ENCODE data around the gene HSPG2. TPM values are rescaled to one million over a fixed set of nuclear protein-coding genes. Genes with fewer than 3 reads are reported as not detected.

Gene HSPG2
- total and polyA plus RNA-seq, 4 experiments from 2014 or later = 1.2 TPM; not detected in 2

GRCh38 chr1:21966247-21967000 lies 29.3 kb upstream of the HSPG2 start:
- ChIA-PET POLR2A (ENCODE audit: partially characterized antibody) (no interaction called here), CTCF (ENCODE audit: partially characterized antibody) (interaction anchor here (1.6 kb wide), 1 partner anchor 456 kb away, joined by 4 read pairs; no protein-coding TSS in a partner anchor)
- Mint-ChIP-seq H3K4me3 (no peak overlapping the region), H3K9me3 (no peaks in the 10 kb centered on the region), H3K27me3 (peaks cover 0 to 2% of the 10 kb centered on the region in 2 donors), H3K36me3 (no peaks in the 10 kb centered on the region), H3K27ac (no peak overlapping the region), H3K4me1 (peaks cover 5 to 6% (median 6%) of the 10 kb centered on the region in 4 donors)
- Histone ChIP-seq H3K4me3 (ENCODE audit: low read length in 2 of 2) (no peak overlapping the region), H3K27ac (ENCODE audit: low read depth, low read length) (no peak overlapping the region), H3K36me3 (ENCODE audit: insufficient read depth, low read length) (no peaks in the 10 kb centered on the region), H3K27me3 (ENCODE audit: insufficient read depth, low read length) (no peaks in the 10 kb centered on the region), H3K9me3 (ENCODE audit: control insufficient read depth in 1 of 2, low read length in 2 of 2) (no peaks in the 10 kb centered on the region), H3K4me1 (ENCODE audit: insufficient read depth, low read length) (peaks cover 3% of the 10 kb centered on the region)
- no peak for DNase-seq
- intact Hi-C loops (cut with micrococcal nuclease) = no loop called here

- Mint-ChIP-seq H3K4me1 (peaks cover 6 to 12% (median 6%) of the 10 kb centered on the region in 4 donors), H3K36me3 (no peaks in the 10 kb centered on the region), H3K9me3 (no peaks in the 10 kb centered on the region), H3K4me3 (peak overlapping the region in 1 of 8 donors; percentile 1), H3K27ac (peak overlapping the region; percentile 4 to 90 (median 63)), H3K27me3 (peaks cover 0 to 2% of the 10 kb centered on the region in 2 donors)
- intact Hi-C loops (cut with micrococcal nuclease) = loop anchor here (1.0 to 5.0 kb wide), 4 partner anchors 61 to 454 kb away; partner anchors contain the start of gene ALPL
- Histone ChIP-seq H3K27me3 (ENCODE audit: insufficient read depth, low read length) (no peaks in the 10 kb centered on the region), H3K4me1 (ENCODE audit: insufficient read depth, low read length) (peaks cover 3% of the 10 kb centered on the region), H3K27ac (ENCODE audit: low read depth, low read length) (no peak overlapping the region), H3K36me3 (ENCODE audit: insufficient read depth, low read length) (no peaks in the 10 kb centered on the region), H3K9me3 (ENCODE audit: control insufficient read depth in 1 of 2, low read length in 2 of 2) (no peaks in the 10 kb centered on the region), H3K4me3 (ENCODE audit: low read length in 2 of 2) (no peak overlapping the region)
- peak; percentile 70 to 82 (median 77) for DNase-seq
- ChIA-PET POLR2A (ENCODE audit: partially characterized antibody) (interaction anchor here (1.0 kb wide), 1 partner anchor 89 kb away, joined by 3 read pairs; the partner anchor contains the start of gene CDC42), CTCF (ENCODE audit: partially characterized antibody) (interaction anchor here (0.6 to 1.8 kb wide), 8 partner anchors 12 to 596 kb away, joined by 3 to 7 read pairs (median 4); no protein-coding TSS in a partner anchor)
Measured at GRCh38 chr1:21963477-21964217, 26.5 kb upstream of the HSPG2 start.

GRCh38 chr1:21961799-21962198 lies 24.7 kb upstream of the HSPG2 start:
- Histone ChIP-seq H3K27ac (ENCODE audit: low read depth, low read length) (no peak overlapping the region), H3K9me3 (ENCODE audit: control insufficient read depth in 1 of 2, low read length in 2 of 2) (no peaks in the 10 kb centered on the region), H3K4me3 (ENCODE audit: low read length in 2 of 2) (no peak overlapping the region), H3K36me3 (ENCODE audit: insufficient read depth, low read length) (no peaks in the 10 kb centered on the region), H3K27me3 (ENCODE audit: insufficient read depth, low read length) (no peaks in the 10 kb centered on the region), H3K4me1 (ENCODE audit: insufficient read depth, low read length) (peaks cover 19% of the 10 kb centered on the region)
- Mint-ChIP-seq H3K27me3 (peaks cover 1 to 2% of the 10 kb centered on the region in 2 donors), H3K4me3 (no peak overlapping the region), H3K27ac (peak overlapping the region in 1 of 7 donors; percentile 10), H3K4me1 (peaks cover 21 to 30% (median 23%) of the 10 kb centered on the region in 4 donors), H3K36me3 (no peaks in the 10 kb centered on the region), H3K9me3 (no peaks in the 10 kb centered on the region)
- POLR2A ChIA-PET (ENCODE audit: partially characterized antibody) = no interaction called here
- CTCF ChIA-PET (ENCODE audit: partially characterized antibody) = no interaction called here
- intact Hi-C loops (cut with micrococcal nuclease) = loop anchor here (5.0 kb wide), 1 partner anchor 259 kb away; no protein-coding TSS in a partner anchor
- DNase-seq = no peak

DNA sequence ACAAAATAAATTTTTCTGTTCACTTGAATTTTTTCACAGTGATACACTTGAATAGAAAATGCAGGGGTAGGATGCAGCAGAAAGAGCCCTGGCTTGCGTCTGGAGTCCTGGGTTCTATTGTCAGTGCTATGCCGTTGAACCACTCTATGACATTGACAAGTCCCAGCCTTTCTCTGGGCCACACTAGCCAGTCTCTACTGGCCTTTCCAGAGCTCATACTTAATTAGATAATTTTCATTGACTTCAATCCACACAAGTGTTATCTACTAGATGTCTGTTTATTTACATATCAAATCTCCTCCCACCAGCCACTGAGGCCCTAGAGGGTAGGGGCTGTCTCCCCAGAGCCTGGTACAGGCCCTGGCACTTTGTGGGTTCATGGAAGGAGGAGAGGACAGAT lies 24.2 kb upstream of the HSPG2 start:
- Histone ChIP-seq H3K27me3 (ENCODE audit: insufficient read depth, low read length) (no peaks in the 10 kb centered on the region), H3K36me3 (ENCODE audit: insufficient read depth, low read length) (no peaks in the 10 kb centered on the region), H3K4me3 (ENCODE audit: low read length in 2 of 2) (no peak overlapping the region), H3K27ac (ENCODE audit: low read depth, low read length) (no peak overlapping the region), H3K4me1 (ENCODE audit: insufficient read depth, low read length) (peaks cover 24% of the 10 kb centered on the region), H3K9me3 (ENCODE audit: control insufficient read depth in 1 of 2, low read length in 2 of 2) (no peaks in the 10 kb centered on the region)
- H3K27me3 Mint-ChIP-seq = peaks cover 0 to 1% of the 10 kb centered on the region in 2 donors
- CTCF ChIA-PET (ENCODE audit: partially characterized antibody) = no interaction called here
- H3K9me3 Mint-ChIP-seq = no peaks in the 10 kb centered on the region
- POLR2A ChIA-PET (ENCODE audit: partially characterized antibody) = no interaction called here
- no peak for DNase-seq
- intact Hi-C loops (cut with micrococcal nuclease) = loop anchor here (5.0 kb wide), 1 partner anchor 259 kb away; no protein-coding TSS in a partner anchor
- H3K4me1 Mint-ChIP-seq = peaks cover 23 to 35% (median 26%) of the 10 kb centered on the region in 4 donors
- H3K4me3 Mint-ChIP-seq = no peak overlapping the region
- H3K27ac Mint-ChIP-seq = peak overlapping the region in 1 of 7 donors; percentile 29
- H3K36me3 Mint-ChIP-seq = no peaks in the 10 kb centered on the region

DNA sequence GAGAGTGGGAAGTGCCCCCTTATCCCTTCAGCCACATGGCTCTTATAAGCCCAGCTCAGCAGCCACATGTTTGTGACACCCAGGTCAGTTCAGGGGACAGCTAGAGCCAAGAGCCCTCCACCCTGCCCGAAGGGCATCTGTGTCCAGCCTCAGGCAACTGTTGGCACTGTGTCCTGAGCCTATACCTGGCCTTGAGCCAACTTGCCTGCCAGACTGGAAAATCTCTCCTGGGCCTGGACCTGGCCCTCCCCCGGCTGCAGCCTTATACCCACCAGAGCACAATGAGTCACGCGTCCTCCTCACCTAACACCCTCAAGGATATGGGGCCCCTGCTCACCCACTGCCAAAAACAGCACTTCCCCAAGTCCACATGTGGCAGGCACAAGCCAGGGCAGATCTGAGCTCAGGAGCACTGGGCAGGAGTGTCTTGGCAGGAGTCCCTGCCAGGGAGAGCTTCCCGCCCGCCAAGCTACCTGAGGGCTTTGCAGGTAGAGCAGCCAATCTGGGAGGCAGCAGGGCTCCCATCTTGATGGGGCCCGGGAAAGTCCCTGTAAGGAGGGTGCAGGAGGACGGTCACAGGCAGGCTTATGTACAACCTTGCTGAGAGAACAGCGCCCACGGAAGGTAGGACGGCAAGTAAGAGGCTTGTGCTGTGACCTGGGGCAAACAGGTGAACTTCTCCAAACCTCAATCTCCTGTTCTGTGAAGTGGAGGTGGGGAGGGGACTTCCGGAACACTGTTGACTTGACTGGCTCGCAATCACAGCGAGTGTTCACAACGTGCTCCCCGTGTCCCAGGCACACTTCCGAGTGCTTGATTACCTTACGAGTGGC lies 19.8 kb upstream of the HSPG2 start:
- no peaks in the 10 kb centered on the region for H3K36me3 Mint-ChIP-seq
- no peaks in the 10 kb centered on the region for H3K9me3 Mint-ChIP-seq
- Histone ChIP-seq H3K27me3 (ENCODE audit: insufficient read depth, low read length) (no peaks in the 10 kb centered on the region), H3K4me3 (ENCODE audit: low read length in 2 of 2) (no peak overlapping the region), H3K27ac (ENCODE audit: low read depth, low read length) (peak overlapping the region; percentile 33), H3K4me1 (ENCODE audit: insufficient read depth, low read length) (peaks cover 31% of the 10 kb centered on the region), H3K36me3 (ENCODE audit: insufficient read depth, low read length) (no peaks in the 10 kb centered on the region), H3K9me3 (ENCODE audit: control insufficient read depth in 1 of 2, low read length in 2 of 2) (no peaks in the 10 kb centered on the region)
- DNase-seq = peak; percentile 64 to 84 (median 73)
- peak overlapping the region; percentile 79 to 96 (median 91) for H3K27ac Mint-ChIP-seq
- H3K27me3 Mint-ChIP-seq = peaks cover 0 to 1% of the 10 kb centered on the region in 2 donors
- CTCF ChIA-PET (ENCODE audit: partially characterized antibody) = interaction anchor here (0.9 kb wide), 1 partner anchor 19 kb away, joined by 3 read pairs; no protein-coding TSS in a partner anchor
- H3K4me3 Mint-ChIP-seq = peak overlapping the region; percentile 59 to 91 (median 73)
- peaks cover 20 to 42% (median 25%) of the 10 kb centered on the region in 4 donors for H3K4me1 Mint-ChIP-seq
- intact Hi-C loops (cut with micrococcal nuclease) = no loop called here
- POLR2A ChIA-PET (ENCODE audit: partially characterized antibody) = interaction anchor here (0.9 to 4.0 kb wide), 5 partner anchors 19 to 174 kb away, joined by 3 to 19 read pairs (median 4); partner anchors contain the start of genes HSPG2 and USP48

GRCh38 chr1:21955501-21956281 lies 18.6 kb upstream of the HSPG2 start:
- H3K9me3 Mint-ChIP-seq = no peaks in the 10 kb centered on the region
- peaks cover 31% of the 10 kb centered on the region for H3K4me1 ChIP-seq (ENCODE audit: insufficient read depth, low read length)
- intact Hi-C loops (cut with micrococcal nuclease) = no loop called here
- H3K36me3 Mint-ChIP-seq = no peaks in the 10 kb centered on the region
- no peaks in the 10 kb centered on the region for H3K27me3 ChIP-seq (ENCODE audit: insufficient read depth, low read length)
- ChIA-PET CTCF (ENCODE audit: partially characterized antibody) (no interaction called here), POLR2A (ENCODE audit: partially characterized antibody) (interaction anchor here (2.6 to 4.0 kb wide), 2 partner anchors 18 to 173 kb away, joined by 14 to 19 read pairs; partner anchors contain the start of genes HSPG2 and USP48)
- DNase-seq = no peak
- H3K36me3 ChIP-seq (ENCODE audit: insufficient read depth, low read length) = no peaks in the 10 kb centered on the region
- peak overlapping the region in 5 of 7 donors; percentile 37 to 96 (median 96) for H3K27ac Mint-ChIP-seq
- no peaks in the 10 kb centered on the region for H3K9me3 ChIP-seq (ENCODE audit: control insufficient read depth in 1 of 2, low read length in 2 of 2)
- no peak overlapping the region for H3K27ac ChIP-seq (ENCODE audit: low read depth, low read length)
- H3K4me1 Mint-ChIP-seq = peaks cover 20 to 42% (median 25%) of the 10 kb centered on the region in 4 donors
- peak overlapping the region in 3 of 8 donors; percentile 10 to 84 (median 52) for H3K4me3 Mint-ChIP-seq
- no peak overlapping the region for H3K4me3 ChIP-seq (ENCODE audit: low read length in 2 of 2)
- peaks cover 0 to 1% of the 10 kb centered on the region in 2 donors for H3K27me3 Mint-ChIP-seq

Measured in CD4-positive, alpha-beta memory T cell (primary cell).